Gastrocnemius medialis (tissue), 4 donors: Measurements from ENCODE around the gene SYNM.

Experiments
- CTCF ChIP-seq, 5 experiments: fragments of 450-650 bp in 3 of 5; fragments of 200-600 bp in 2 of 5; sonication (generic) in 2 of 5; IDR thresholded peaks in 4 of 5; conservative IDR thresholded peaks in 1 of 5; 1 replicate in 4 of 5; 2 replicates in 1 of 5; pipeline ENCODE4 v1.5.1; 2016 to 2019; ENCODE audit warnings: antibody characterized with exemption in 5 of 5, mild to moderate bottlenecking in 3 of 5, moderate library complexity in 3 of 5
- POLR2A ChIP-seq, 2 donors: fragments of 450-650 bp; IDR thresholded peaks; one replicate each; pipeline ENCODE4 v1.6.1; 2017; ENCODE audit warnings: antibody characterized with exemption in 2 of 2, mild to moderate bottlenecking in 2 of 2, moderate library complexity in 2 of 2

GRCh38 chr15:99146661-99147060, 41.8 kb downstream of the SYNM start:
- no peak for TF ChIP-seq POLR2A (IDR thresholded peaks at IDR 0.05)
- no peak for TF ChIP-seq CTCF (IDR thresholded peaks at IDR 0.05 in 4 of 5, conservative IDR thresholded peaks at IDR 0.05 in 1 of 5)
